ENCODE measurements around the gene SLC45A1.

GRCh38 chr1:8293118-8293517 lies 24.8 kb upstream of the SLC45A1 start:
- TF ChIP-seq CTCF (IDR thresholded peaks at IDR 0.05) (no peak), POLR2A (IDR thresholded peaks at IDR 0.05) (peak in 1 of 4 donors; percentile 5)

All from upper lobe of left lung (tissue), 4 donors.